GM21723 (cell line): Measurements from ENCODE around the gene TMLHE.
"Not testable (repeated sequence)": the region's sequence is repeated elsewhere in the genome, so short reads cannot be mapped to it uniquely, and the experiment has no call there.

ENCODE experiments used
- ATAC-seq: cut with Tn5 transposase; IDR thresholded peaks from one replicate; pipeline ENCODE4 v1.9.1; 2021; ENCODE audit warnings: mild to moderate bottlenecking, moderate library complexity; ENCODE audit not compliant: unreplicated experiment

The TMLHE gene, protein sequence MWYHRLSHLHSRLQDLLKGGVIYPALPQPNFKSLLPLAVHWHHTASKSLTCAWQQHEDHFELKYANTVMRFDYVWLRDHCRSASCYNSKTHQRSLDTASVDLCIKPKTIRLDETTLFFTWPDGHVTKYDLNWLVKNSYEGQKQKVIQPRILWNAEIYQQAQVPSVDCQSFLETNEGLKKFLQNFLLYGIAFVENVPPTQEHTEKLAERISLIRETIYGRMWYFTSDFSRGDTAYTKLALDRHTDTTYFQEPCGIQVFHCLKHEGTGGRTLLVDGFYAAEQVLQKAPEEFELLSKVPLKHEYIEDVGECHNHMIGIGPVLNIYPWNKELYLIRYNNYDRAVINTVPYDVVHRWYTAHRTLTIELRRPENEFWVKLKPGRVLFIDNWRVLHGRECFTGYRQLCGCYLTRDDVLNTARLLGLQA

DNA sequence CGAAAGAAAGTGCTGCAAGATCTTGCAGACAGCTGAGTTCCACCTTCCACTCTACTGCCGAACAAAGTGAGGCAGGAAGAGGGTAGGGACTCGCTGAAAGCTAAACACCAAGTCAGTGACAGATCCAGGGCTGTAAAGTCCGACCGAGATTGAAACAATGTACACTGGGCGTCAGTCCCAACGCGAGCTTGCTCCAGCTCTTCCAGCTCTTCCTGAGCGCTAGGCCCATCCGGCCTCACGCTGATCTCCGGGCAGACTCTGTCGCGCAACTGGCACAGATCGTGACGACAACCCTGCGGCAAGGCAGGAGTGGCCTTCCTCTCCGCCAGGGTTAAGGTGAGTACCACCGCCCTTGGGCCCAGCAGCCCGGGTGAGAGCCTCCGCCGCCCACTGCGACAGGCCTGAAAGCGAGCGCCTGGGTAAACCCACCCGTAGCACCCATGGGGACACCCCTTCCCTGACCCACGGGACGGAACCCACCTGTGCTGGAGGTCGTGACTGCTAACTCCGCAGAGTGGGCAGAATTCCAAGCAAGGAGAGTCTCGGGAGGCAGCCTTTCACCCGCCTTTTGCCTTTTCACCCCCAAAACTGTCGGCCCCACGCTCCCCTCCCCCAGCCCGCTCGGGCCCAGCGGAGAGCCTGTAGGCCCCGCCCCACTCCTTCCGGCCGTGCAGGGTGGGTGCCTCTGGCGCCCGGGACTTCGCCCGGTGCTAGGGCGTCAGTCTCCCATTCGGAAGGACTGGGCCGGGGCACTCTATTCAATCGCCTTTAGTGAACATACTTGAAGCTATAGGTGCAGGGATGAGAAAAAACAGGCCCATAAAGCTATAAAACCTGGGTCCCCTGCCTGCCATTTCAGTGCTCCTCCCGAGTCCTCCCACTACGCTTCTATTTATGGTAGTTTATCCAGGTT, at the start of gene TMLHE, which contains the start of gene SPRY3:
Gene TMLHE, minus strand, starts transcription at position 641 of the 913 bp plus-strand sequence. CDS start 67,676 bp downstream, outside the sequence.
Gene SPRY3, plus strand, starts transcription at position 275 of the 913 bp plus-strand sequence.
- peak; percentile 91 for ATAC-seq

DNA sequence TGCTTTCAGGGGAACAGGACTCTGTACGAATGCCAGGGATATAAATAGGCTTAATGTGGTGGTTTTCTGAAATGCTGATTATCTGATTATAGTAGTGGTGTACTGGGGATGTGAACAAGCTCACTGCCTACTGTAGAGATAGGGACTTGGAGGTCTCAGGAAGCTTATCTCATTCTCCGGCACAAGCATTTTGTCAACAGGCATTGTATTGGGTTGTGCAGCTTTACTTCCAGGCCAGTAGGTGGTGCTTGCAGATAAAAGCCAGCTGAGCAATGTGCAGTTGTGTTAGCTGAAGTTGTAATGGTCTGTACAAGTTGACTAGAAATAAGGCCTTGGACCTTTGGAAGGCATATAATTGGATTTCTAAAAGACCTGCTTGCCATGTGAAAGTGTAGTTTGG, 49.5 kb upstream of the TMLHE start:
- ATAC-seq = no peak

DNA sequence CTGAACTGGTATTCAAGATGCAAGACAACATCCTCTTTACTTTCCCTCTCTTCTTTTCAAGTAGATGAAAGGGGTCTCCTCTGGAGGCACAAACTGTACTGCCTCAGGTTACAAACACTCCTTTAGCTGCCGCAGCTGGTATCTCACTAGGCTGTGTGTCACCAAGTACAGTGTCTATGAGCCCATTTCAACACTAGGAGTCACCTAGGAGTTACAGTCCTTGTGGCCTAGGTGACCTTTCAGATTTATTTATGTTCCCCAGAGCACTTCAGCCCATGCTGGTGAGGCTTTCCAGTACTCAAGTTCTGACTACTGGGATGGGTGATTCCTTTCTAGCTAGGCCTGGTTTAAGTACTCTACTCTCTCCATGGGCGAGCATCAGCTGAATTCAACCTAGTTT, 32.4 kb upstream of the TMLHE start:
- ATAC-seq = no peak

DNA sequence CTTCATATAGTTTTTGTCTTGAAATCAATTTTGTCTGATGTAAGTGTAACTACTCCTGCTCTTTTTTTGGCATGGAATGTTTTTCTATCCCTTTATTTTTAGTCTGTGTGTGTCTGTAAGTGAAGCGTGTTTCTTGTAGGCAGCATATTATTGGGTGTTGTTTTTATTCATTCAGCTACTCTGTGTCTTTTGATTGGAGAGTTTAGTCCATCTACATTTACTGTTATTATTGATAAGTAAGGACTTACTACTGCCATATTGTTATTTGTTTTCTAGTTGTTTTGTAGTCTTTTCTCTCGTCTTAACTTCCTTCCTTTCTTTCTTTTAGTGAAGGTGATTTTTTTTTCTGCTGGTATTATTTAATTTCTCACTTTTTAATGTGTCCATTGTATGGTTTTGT, 30.5 kb upstream of the TMLHE start:
- no peak for ATAC-seq

DNA sequence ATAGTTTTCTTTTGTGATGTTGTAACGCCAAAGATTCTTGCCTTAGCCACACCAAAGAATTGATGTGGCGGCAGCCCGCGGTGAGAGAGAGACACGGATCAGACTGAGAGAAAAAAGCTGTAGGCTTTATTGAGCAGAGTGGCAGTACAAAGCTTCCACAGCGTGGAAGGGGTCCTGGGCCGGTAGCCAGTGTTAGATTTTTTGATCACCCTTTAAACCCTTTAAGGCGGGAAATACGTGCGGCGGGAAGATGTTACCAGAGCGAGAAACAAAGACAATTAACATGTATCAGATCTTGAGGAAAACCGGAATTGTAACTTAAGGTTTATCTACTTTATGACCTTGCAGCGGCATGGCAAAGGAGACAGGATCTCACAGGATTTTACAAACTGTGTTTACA, 28.6 kb upstream of the TMLHE start:
- not testable (repeated sequence) for ATAC-seq

DNA sequence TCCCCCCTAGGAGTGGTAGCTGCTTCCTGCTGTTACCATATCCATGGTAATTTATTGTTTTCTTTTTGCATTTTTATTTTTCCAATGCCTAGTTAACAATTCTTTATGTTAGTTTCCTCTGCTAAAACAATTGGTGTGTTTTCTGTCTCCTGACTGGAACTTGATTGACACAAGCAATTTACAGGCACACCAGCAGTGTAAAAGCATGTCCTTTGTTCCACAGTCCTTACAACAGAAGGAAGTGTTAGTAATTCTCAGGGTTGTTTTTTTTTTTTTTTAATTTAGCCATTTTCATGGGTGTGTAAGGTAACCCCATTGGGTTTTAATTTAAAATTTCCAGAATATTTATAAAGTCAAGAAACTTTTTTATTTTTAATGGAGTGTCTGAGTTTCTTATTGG, 25.0 kb upstream of the TMLHE start:
- no peak for ATAC-seq

DNA sequence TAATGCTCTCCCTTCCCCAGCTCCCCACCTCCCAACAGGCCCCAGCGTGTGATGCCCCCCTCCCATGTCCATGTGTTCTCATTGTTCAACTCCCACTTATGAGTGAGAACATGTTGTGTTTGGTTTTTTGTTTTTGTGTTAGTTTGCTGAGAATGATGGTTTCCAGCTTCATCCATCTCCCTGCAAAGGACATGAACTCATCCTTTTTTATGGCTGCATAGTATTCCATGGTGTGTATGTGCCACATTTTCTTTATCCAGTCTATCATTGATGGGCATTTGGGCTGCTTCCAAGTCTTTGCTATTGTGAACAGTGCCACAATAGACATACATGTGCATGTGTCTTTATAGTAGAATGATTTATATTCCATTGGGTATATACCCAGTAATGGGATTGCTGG, 22.3 kb upstream of the TMLHE start:
- ATAC-seq = not testable (repeated sequence)

DNA sequence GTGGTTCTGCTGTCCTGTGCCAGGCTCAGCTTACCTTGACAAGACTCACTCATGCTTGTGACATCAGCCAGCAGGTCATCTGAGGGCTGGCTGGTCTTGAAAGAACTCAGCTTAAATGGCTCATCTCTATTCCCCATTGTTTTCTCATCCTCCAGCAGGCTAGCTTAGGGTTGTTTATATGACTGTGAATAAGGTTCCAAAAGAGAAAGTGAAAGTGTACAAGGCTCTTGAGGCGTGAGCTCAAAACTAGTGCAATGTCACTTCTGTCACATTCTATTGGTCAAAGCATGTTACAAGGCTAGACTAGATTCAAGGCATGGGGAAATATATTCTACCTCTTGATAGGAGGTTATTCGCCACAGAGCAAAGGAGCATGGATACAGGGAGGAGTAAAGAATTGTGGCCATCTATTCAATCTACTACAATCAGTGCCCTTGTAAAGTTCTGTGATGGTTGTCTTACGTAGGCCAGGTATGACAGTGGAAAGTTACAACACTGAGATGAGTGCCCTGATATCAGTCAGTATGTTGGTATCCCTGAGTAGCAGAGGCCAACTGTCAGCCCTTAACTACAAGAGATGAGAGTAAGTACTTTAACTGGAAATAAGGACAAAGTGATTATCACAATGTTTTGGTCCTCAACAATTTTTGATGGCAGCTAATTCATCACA, 19.8 kb upstream of the TMLHE start:
- no peak for ATAC-seq

DNA sequence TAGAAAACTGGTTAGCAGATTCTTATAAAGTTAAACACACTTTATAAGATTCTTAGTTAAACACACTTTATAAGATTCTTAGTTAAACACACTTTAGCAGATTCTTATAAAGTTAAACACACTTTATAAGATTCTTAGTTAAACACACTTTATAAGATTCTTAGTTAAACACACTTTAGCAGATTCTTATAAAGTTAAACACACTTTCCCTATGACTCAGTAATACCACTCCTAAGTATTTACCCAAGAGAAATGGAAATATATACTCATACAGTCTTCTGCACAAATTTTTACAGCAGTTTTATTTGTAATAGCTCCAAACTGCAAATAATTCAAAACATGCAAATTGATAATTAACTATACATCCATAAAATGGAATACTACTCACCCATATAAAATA, 7.4 kb upstream of the TMLHE start:
- ATAC-seq = not testable (repeated sequence)

DNA sequence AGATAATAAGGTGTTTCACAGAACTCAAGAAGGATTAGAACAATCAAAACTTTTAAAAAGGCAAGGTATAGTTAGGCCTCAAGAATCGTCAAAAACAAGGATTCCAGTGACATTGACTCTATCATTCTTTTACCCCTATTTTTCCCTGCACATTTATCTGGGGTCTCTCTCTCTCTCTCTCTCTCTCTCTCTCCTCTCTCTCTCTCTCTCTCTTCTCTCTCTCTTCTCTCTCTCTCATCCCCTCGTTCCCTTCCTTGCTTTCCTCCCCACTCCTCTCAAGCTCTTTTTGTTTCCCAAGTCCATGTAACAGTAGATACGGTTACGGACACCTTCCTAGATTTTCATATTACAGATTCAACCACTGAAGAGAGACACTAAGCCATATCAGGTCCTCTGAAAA, 3.2 kb upstream of the TMLHE start:
- ATAC-seq = no peak

DNA sequence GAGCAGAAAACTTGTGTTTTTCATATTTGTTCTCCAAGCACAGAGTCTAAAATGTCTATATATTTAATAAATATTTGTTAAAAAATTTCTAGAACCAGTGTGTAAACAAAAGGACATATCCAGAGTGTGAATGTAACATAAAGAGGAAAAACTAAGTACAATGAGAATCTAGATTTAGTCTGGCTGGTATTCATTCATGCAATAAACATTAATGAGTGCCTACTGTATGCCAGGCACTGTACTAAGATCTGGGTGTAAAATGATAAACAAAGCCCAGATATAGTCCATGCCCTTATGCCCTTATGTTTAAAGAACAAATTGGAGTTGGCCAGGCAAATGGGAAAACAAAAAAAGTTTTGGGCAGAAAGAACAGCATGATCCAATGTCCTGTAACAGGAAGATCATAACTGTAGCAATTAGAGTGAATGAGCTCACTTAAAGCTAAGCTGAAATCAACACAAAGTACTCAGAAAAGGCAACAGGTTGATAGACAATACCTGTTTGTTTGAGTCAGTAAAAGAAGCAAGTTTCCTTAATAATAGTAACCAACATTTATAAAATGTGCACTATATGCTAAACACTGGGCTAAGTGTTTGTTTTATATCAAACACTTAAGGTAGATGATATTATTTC, 1.3 kb upstream of the TMLHE start:
- ATAC-seq = no peak

DNA sequence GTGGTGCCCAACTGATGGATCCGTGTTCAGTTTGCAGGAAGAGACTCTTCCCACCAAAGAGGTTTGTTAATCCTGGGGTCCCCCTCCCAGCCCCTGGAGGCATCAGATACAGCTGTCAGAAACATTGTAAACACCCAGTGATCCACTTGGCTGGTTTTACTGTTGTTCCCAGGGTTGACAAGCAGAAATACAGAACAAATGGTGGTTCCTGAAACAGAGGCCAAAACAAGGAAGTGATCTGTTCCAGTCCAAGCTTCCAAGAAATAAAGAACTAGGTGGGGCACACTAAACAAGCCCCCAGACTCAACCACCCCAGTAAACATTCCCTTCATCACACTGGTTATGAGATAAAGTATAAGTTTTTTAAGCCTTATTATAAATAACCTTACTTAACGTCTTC, 1.4 kb downstream of the TMLHE start:
- ATAC-seq = no peak

DNA sequence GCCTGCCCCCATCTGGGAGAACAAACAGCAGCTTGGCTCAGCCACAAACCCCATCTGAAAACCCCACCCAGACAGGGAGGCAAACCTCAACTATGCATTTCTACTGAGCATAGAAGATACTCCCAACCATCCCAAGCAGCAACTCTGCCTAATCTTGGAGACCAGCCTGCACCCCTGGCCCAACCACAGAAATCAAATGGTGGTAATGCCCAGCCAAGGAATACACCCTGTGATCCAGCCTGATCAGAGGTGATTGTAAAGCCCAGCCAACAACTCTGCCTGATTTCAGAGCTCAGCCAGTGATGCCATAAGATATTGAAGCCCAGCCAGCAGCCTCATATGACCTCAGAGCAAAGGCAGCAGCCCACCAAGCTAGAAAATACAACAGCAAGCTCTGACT, 19.8 kb downstream of the TMLHE start:
- ATAC-seq = no peak

DNA sequence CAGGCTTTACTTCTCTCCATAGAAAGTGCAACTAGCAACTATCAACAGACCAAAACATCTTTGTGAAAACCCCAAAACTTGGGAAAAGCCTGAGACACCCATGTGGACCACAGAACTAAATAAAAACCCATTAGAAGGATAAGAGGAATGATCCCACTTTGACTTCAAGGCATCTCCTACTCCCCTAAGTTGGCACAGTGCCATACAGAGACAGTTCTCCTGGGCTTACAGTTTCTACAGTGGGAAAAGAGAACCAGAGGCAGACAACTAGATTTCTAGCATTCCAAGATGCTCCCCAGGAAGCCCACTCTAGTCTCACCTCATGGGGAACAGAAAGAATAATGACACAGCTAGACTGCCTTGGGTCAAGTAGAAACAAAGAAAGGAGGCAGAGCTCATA, 20.4 kb downstream of the TMLHE start:
- no peak for ATAC-seq

DNA sequence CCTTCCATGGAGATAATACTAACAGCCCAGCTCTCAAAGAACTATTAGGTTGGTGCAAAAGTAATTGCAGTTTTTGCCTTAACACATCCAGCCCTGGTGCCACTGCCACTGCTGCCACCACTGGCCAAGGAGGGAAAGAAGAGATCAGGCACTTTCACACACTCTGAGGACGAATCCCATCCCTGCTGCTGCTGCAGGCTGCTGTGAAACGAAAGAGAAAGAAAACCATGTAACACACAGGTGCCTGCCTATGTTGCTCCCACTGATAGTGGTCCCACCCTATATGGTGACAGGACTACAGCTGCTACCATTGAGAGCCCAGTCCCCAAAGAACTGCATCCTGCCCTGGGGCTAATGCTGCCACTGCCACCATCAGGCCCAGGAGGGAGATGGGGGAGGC, 35.1 kb downstream of the TMLHE start:
- ATAC-seq = peak; percentile 75

DNA sequence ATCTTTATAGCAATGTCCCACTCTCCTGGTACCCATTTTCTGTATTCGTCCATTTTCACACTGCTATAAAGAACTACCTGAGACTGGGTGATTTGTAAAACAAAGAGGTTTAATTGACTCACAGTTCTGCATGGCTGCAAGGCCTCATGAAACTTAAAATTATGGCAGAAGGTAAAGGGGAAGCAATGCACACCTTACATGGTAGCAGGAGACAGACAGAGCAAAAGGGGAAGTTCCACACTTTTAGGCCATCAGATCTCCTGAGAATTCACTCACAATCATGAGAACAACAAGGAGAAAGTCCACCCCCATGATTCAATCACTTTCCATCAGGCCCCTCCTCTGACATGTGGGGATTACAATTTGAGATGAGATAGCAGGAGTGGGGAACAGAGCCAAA, 49.7 kb downstream of the TMLHE start:
- no peak for ATAC-seq

DNA sequence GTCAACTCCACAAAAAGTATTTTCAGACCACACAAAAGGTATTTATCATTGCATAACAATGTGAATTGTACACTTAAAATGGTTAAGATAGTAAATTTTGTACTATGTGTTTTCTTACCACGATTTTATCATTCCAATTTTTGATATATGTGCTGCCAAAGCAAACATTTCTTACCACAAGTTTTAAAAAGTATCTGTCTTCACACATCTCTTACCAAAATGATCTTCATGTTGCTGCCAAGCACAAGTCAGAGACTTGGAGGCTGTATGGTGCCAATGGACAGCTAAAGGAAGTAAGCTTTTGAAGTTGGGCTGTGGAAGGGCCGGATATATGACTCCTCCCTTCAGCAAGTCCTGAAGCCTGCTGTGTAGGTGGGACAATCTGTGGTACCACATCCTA, 67.9 kb downstream of the TMLHE start:
- ATAC-seq = no peak

DNA sequence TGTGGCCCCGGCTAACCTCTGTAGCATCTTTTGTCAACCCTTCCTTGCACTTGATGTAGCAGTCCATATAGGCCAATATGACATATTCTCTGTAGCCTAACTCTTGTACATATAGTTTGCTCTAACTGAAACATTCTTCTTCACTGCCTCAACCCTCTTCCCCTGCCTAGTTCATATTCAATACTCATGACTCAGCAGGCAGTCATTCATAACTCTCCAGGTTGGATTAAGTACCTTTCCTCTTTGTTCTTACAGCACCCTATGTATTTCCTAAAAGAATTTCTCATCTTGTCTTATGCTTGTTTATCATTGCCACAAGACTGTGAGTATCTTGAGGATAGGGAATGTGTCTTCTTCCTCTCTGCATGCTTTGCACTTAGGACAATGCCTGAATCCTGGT, 76.9 kb downstream of the TMLHE start:
- ATAC-seq = no peak

DNA sequence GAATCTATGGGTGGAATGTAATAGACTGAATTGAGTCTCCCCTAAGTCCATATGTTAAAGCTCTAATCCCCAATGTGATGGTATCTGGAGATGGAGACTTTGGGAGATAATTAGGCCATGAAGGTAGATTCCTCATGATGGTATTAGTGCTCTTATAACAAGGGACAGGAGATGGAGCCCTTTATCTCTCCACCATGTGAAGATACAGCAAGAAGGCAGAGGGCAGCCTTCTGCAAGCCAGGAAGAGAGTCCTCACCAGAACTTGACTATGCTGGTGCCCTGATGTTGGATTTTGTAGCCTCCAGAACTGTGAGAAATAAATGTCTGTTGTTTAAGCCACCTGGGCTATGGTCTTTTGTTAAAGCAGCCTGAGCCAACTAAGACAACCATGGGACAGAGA, 78.0 kb downstream of the TMLHE start:
- no peak for ATAC-seq

DNA sequence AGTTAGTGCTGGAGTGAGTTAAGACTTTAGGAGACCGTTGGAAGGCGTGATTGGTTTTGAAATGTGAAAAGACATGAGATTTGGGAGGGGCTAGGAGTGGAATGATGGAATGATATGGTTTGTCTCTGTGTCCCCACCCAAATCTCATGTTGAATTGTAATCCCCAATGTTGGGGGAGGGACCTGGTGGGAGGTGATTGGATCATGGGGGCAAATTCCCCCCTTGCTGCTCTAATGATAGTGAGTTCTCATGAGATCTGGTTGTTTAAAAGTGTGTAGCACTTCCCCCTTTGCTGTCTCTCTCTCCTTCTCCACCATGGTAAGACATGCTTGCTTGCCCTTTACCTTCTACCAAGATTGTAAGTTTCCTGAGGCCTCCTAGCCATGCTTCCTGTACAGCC, 85.7 kb downstream of the TMLHE start:
- not testable (repeated sequence) for ATAC-seq

DNA sequence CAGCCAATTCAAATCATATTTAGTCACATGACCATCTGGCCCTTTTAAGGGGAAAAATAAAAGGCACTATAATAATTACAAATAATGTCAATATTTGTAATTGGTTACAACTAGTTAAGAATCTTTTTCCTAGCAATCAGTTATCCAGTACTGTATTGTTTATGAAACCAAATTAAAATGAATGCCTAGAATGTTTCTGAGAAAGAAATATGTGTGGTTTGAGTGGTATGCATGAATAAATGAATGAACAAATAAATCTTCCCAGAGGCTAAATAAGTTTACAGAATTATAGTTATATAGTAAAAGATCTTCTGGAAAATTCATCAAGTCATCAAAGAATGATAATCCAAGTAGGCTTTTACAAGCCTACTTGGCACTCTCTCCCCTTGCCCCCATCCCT, 98.5 kb downstream of the TMLHE start:
- no peak for ATAC-seq
